HFF-Myc (cell line): ENCODE results near the gene GARIN5A.
A peak's percentile ranks its signal among the peaks of the same experiment; 100 is the strongest.

Source experiments
- DNase-seq: peaks from one replicate; pipeline ENCODE4 v3.0.0-alpha.2; 2011; ENCODE audit warnings: low read depth; ENCODE audit errors: extremely low read depth
- H3K4me3 ChIP-seq: replicated peaks from 2 replicates; pipeline ENCODE4 v1.5.1; 2011; ENCODE audit warnings: low read depth, mild to moderate bottlenecking, control low read depth, low read length
- CTCF ChIP-seq: IDR thresholded peaks from 2 replicates; pipeline ENCODE4 v1.5.1; 2012; ENCODE audit warnings: mild to moderate bottlenecking, low read depth, low read length, control low read depth; ENCODE audit errors: missing control alignments

Gene GARIN5A

DNA sequence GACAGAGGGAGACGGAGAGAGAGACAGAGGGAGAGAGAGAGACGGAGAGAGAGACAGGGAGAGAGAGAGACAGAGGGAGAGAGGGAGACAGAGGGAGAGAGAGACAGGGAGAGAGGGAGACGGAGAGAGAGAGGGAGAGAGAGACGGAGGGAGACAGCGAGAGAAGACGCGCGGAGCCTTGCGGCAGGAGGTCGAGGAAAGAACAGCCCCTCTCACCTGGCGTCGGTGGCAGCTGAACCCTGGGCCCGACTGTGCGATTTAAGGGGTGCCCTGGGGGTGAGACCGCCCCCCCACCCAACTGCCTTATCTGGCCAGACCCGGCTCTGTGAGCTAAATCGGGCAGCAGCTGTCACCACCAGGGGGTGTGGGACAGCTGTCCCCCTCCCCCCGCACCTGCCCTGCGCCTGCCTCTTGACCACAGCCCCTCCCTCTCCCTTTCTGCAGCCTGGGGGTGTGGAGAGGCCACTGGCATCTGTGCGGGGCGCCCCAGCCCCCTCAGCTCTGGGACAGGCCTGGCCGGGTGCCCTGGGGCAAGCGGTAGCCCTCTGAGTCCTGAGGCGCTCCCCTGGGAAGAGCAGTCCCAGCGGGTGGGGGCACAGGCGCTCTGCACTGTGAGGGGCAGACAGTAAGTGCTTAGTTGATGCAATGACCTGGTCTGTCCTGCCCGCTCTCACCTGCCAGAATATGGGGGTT lies 23.6 kb upstream of the GARIN5A start:
- no peak overlapping the region for H3K4me3 ChIP-seq
- DNase-seq: no peak
- TF ChIP-seq CTCF: peak; percentile 26

DNA sequence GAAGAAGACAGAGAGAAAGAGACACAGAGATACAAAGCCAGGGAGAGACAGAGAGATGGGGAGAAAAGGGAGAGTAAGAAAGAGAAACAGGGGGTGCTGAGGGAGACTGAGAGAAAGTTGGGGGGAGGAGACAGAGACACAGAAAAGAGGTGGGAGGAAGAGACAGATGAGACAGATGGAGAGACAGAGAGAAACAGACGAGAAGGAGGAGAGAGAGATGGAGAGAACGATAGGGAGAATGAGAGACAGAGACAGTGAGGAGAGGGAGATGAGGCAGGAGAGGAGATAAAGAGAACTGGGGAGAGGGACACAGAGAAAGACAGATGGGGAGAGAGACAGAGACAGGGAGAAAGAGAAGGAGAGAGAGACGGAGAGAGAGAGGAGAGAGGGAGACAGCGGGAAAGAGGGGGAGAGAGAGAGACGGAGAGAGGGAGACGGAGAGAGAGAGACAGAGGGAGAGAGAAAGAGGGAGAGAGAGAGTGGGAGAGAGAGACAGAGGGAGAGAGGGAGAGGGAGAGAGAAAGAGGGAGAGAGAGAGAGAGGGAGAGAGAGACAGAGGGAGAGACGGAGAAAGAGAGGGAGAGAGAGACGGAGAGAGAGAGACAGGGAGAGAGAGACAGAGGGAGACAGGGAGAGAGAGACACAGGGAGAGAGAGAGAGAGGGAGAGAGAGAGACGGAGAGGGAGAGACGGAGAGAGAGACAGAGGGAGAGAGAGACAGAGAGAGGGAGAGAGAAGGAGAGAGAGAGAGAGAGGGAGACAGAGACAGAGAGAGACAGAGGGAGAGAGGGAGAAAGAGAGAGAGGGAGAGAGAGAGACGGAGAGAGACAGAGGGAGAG lies 21.8 kb upstream of the GARIN5A start:
- TF ChIP-seq CTCF: no peak
- DNase-seq: no peak
- no peak overlapping the region for H3K4me3 ChIP-seq

GRCh38 chr19:50497022-50497405 lies 20.4 kb upstream of the GARIN5A start:
- no peak for DNase-seq
- no peak overlapping the region for H3K4me3 ChIP-seq
- TF ChIP-seq CTCF: no peak

DNA sequence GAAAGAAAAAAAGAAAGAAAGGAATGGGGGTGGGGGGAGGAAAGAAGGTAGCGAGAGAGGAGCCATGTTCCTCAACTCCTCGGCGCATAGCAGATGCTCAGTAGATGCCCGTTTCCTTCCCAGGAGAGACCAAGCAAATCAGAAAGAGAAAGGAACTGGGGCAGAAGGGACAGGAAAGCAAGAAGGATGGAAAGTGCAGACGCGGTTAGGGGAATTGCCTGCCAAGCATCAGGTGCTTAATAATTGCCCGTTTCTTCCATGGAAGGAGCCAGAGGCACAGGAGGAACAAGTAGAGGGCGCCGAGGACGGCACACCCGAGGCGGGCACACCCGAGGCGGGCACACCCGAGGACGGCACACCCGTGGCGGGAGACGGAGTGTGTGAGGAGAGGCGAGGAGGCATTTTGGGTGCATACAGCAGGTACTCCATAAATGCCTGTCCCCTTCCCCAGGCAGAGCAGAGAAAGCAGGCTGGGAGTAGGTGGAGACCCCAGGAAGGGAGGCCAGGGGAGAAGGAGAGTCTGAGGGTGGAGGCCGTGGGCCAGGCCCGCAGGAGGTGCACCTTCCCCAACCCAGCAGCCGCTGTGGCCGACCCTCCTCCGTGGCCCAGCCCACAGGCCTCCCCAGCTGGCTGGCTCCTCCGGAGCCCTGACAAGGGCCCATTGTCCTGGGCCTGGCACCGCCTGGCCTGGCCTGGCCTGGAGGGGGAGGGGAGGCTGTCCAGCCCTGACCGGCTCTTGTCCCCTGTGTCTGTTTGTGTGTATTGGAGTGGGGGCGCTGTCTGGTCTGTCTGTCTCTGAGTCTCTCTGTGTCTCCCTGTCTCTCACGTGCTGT lies 19.8 kb upstream of the GARIN5A start:
- no peak for DNase-seq
- H3K4me3 ChIP-seq: no peak overlapping the region
- no peak for TF ChIP-seq CTCF

- DNase-seq: no peak
- no peak overlapping the region for H3K4me3 ChIP-seq
- TF ChIP-seq CTCF: no peak
Measured at GRCh38 chr19:50495020-50495531, 18.4 kb upstream of the GARIN5A start.

DNA sequence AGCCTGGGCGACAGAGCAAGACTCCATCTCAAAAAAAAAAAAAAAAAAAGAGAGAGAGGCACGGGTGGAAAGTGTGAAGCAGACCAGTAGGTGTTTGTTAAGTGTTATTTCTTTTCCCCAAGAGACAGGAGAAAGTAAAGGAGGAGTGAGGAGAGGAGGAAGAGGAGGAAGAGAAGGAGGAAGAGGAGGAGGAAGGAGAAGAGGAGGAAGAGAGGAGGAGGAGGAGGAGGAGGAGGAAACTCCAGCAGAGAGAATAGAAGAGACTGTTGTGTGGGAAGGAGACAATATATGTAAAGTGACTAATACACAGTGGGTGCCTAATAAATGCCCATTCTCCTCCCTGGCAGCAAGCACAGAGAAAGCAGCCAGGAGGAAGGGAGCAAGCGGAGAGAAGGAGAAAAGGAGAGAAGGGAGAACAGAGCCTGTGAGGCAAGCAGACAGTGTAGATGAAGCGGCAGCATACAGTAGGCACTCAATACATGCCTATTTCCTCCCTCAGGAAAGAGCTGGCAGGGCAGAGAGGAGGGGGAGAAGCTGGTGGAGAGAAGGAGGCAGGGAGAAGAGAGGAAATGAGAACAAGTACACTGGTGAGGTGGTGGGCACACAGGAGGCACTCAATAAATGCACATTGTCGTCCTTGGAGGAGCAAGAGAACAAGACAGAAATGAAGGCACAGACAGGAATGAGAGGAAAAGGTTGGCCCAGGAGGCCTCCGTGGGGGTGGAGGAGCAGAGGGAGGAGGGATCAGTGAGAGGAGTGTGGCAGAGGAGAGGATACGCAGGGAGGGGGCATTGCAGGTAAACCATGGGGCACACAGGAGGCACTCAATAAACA lies 17.8 kb upstream of the GARIN5A start:
- no peak for TF ChIP-seq CTCF
- no peak for DNase-seq
- H3K4me3 ChIP-seq: no peak overlapping the region
